NT2/D1 (cell line): ENCODE results near the gene AHSA1.

Experiments
- SUZ12 ChIP-seq: IDR thresholded peaks from 2 replicates; pipeline ENCODE4 v1.6.1; 2011; ENCODE audit not compliant: insufficient read length, insufficient read depth; ENCODE audit errors: extremely low read depth
- YY1 ChIP-seq: IDR thresholded peaks from 2 replicates; pipeline ENCODE4 v1.6.1; 2011; ENCODE audit not compliant: insufficient read length, insufficient read depth
- ZNF274 ChIP-seq: IDR thresholded peaks from 2 replicates; pipeline ENCODE4 v1.6.1; 2011; ENCODE audit warnings: mild to moderate bottlenecking, low read depth, low read length

- no peak for TF ChIP-seq YY1
- no peak for TF ChIP-seq ZNF274
- TF ChIP-seq SUZ12: no peak
Observed at GRCh38 chr14:77409131-77409533, 48.8 kb upstream of the AHSA1 start.
